Posterior cingulate gyrus (tissue), 11 donors: Measurements from ENCODE around the gene ADAMTSL4.

Experiments
- DNase-seq, 10 donors: peaks; one replicate each; pipeline versions ENCODE4 v3.0.0 to v3.0.0-alpha.2; 2020 to 2021; ENCODE audit warnings: mixed read lengths in 3 of 10
- intact Hi-C: fragments of 100-400 bp; cut with DNase I; formaldehyde crosslinking; loops from one replicate; pipeline ENCODE4 v1.15.1; 2023

ADAMTSL4 gene

DNA sequence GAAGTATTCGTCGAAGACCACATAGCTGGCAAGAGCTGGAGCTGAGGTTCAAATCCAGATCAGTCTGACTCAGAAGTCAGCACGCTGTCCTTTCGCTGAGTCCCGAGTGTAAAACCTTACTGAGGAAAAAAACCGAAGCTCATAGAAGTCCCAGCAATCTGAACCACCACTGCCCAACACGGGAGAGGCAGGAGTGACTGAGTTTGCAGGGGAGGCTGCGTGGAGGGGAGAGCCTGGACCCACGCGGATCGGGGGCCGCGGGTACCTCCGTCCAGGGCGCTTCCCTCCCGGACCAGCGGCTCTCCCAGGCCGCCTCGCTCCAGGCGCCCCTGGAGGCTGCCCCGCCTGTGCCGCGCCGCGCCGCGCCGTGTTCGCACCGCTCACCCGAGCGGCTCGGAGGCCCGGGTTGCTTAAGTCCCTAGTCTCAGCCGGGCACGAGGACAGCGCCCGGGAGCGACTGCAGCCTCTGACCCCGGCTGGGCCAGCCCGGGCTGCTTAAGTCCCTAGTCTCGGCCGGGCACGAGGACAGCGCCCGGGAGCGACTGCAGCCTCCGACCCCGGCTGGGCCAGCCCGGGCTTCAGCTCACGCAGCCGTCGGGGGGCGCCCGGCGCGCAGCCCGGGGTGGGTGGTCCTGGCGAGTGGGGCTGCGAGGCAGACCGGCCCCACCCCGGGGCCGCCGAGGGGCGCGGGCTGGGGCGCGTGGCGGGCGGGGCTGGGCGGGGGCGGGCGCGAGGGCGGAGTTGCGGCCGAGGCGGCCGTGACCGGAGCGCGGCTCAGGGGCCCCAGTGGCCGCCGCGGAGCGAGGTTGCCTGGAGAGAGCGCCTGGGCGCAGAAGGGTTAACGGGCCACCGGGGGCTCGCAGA, at the start of gene ADAMTSL4:
ADAMTSL4 (plus strand) TSS at position 777 of the 864 bp plus-strand sequence. CDS start 2,881 bp downstream, outside the sequence.
- peak in 4 of 10 donors; percentile 47 to 90 (median 76) for DNase-seq
- intact Hi-C loops, result no loop called here

GRCh38 chr1:150505431-150505830, 43.8 kb upstream of the ADAMTSL4 start:
- intact Hi-C loops, result no loop called here
- DNase-seq, result no peak

DNA sequence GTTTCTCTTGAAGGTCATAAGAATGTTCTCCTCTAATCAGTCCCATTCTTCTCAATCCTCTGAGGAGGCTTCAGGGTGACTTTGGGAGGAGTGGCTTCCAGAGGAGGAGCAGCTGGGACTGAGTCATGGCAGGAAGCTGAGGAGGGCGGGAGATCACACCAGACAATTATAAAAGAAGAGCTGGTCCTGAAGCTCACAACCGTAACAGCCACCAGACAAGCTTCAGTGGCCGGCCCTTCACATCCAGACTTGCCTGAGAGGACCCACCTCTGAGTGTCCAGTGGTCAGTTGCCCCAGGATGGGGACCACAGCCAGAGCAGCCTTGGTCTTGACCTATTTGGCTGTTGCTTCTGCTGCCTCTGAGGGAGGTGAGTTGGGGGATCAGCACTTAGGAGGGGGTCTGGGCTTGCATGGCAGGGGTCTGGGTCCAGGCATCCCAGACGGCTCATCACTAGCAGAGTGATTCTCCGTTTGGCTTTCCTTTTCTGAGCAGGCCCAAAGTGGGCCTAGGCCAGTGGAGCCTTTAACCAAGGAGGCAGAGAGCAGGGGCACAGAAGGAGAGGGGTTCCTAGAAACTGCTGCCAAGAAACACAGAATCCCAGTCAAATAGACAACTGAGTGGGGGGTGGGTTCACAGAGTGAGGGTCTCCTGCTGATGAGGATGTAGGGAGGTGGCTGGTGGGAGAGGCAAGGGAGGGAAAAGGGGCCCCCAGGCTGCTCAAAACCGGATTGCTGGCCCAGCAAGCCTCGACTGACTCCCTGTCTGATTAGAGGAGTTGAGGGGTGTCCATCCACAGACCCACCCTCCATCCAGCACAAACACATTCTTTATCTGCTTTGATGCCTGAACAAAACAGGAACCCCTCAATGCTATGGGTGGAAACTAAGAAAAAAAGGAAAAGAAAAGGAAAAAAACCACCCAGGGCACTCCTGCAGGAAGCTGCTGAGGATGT, 41.0 kb upstream of the ADAMTSL4 start, which contains the start of gene ECM1:
ECM1 (plus strand) TSS at position 198 of the 953 bp plus-strand sequence; CDS start at position 299, 101 bp downstream.
- intact Hi-C loops, result no loop called here
- DNase-seq, result peak in 7 of 10 donors; percentile 18 to 89 (median 57)

GRCh38 chr1:150508982-150509381, 40.2 kb upstream of the ADAMTSL4 start:
- intact Hi-C loops, result no loop called here
- peak in 1 of 10 donors; percentile 24 for DNase-seq

- intact Hi-C loops, result no loop called here
- DNase-seq, result no peak
Observed at GRCh38 chr1:150511551-150511950, 37.7 kb upstream of the ADAMTSL4 start.

GRCh38 chr1:150511985-150512660, 37.1 kb upstream of the ADAMTSL4 start:
- intact Hi-C loops, result no loop called here
- DNase-seq, result no peak

- no peak for DNase-seq
Observed at GRCh38 chr1:150512846-150513245, 36.4 kb upstream of the ADAMTSL4 start.

GRCh38 chr1:150513351-150513791, 35.8 kb upstream of the ADAMTSL4 start:
- intact Hi-C loops, result no loop called here
- peak in 1 of 10 donors; percentile 40 for DNase-seq

More at GRCh38 chr1:150512846-150513245, 36.4 kb upstream of the ADAMTSL4 start:
- intact Hi-C loops, result no loop called here

DNA sequence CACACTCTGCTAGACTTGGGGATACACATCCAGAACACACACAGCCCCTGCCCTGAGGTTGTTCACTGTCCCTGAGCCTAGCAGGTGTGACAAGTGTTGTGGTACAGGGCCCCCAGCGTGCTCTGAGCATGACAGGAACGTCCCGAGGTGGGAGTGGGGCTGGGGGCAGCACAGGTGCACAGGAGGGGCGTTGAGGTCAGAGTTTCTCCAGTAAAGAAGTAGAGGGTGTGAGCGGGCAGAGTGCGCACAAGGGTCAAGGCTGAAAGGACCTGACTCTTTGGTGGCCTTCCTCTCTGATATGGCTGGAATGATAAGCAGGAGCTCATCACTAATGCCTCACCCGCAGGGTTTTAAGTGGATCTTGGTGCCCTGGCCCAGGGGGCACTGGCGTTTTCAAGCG, 34.9 kb upstream of the ADAMTSL4 start:
- peak in 1 of 10 donors; percentile 56 for DNase-seq
- intact Hi-C loops, result no loop called here

DNA sequence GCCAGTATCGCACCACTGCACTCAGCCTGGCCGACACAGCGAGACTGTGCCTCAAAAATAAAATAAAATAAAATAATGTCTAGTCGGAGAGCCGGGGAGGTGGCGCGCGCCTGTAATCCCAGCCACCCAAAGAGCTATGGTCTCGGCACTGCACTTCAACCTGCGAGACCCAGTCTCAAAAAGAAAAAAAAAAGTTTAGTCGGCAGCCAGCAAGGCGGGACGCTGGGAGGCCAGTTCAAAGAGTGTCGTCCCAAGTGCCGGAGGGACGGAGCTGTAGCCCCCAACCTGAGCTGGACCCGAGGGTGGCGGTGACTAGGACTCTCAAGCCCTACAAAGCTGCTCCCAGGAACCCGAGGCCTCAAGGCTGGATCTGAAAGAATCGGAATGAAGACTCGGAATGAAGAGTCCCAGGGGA, 34.3 kb upstream of the ADAMTSL4 start:
- intact Hi-C loops, result loop anchor here (1.0 kb wide), 1 partner anchor 28 kb away; the partner anchor contains the start of gene TARS2
- DNase-seq, result no peak

- DNase-seq, result peak; percentile 94 to 100 (median 96)
Observed at GRCh38 chr1:150515328-150516049, 33.7 kb upstream of the ADAMTSL4 start, which contains the start of gene FALEC. Gene FALEC (plus strand): TSS chr1:150515752.

GRCh38 chr1:150516050-150516591, 33.1 kb upstream of the ADAMTSL4 start:
- intact Hi-C loops, result no loop called here
- DNase-seq, result peak in 6 of 10 donors; percentile 20 to 88 (median 32)

More at GRCh38 chr1:150515328-150516049, 33.7 kb upstream of the ADAMTSL4 start, which contains the start of gene FALEC:
- intact Hi-C loops, result loop anchor here (1.0 kb wide), 1 partner anchor 28 kb away; the partner anchor contains the start of gene TARS2

DNA sequence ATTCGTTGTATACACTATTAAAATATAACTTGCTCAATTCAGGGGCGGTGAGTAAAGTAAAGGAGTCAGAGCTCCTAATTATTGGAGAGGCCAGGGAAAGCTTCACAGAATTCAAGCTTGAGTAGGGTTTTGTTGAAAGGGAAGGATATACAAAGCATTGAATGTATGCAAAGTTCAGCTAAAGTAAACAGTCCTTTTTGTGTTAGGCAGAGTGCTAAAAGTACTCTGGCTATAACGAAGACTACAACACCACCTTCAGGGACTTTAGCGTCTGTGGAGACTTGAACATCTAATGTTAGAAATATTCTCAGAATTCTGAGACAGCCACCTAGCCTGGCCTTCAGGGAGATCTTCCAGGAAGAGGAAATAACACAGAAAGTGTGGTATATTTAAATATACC, 32.6 kb upstream of the ADAMTSL4 start:
- peak in 1 of 10 donors; percentile 12 for DNase-seq
- intact Hi-C loops, result no loop called here

- no peak for DNase-seq
- intact Hi-C loops, result no loop called here
Observed at GRCh38 chr1:150521196-150521968, 27.8 kb upstream of the ADAMTSL4 start.

- intact Hi-C loops, result no loop called here
- DNase-seq, result peak in 2 of 10 donors; percentile 12 to 46
Observed at GRCh38 chr1:150525348-150525747, 23.9 kb upstream of the ADAMTSL4 start.

DNA sequence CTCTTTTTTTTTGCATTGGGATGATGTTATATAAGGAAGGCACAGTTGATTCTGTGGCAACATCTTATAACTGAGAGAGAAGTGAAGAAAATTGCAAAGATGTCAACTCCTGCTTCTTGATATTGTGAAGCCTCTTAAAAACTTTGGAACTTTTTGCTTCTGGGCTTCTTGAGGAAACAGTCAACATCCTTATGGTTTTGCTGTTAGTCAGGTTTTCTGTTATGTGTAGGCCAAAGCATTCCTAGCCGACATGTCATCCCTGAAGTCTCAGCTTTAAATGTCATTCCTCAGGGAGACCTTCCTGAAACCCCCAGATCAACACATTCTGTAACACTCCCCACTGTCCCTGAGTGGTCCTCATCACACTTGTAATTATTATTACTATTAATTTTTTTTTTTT, 21.0 kb upstream of the ADAMTSL4 start:
- intact Hi-C loops, result no loop called here

DNA sequence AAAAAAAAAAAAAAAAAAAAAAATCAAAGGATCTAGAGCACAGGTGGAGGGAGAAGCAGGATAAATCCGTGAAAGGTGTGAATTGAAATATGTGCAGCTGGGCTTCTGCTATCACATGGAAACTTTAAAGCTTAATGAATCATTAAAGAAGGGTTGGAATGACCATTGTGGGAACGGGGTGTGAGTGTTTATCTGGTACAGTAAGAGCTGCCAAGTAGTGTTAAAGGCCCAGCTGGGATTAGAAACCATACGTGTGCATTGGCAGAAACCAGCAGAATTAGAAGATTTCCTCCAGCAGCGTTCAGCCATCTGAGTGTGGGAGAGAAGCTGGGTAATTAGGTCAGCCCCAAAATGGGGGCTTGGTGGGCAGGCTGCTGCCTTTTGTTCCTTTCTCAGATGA, 20.2 kb upstream of the ADAMTSL4 start:
- intact Hi-C loops, result no loop called here
- DNase-seq, result no peak

More for the DNA sequence above, 21.0 kb upstream of the ADAMTSL4 start:
- DNase-seq, result no peak
